Neutrophil (primary cell): ENCODE measurements around the gene AP1S2.

Experiments
- H3K27ac ChIP-seq: fragments of 200-600 bp; sonication (generic); 2 replicates; pipeline ENCODE4 v1.5.1; 2016; ENCODE audit warnings: mild to moderate bottlenecking, moderate library complexity
- H3K27me3 ChIP-seq: fragments of 200-600 bp; sonication (generic); 2 replicates; pipeline ENCODE4 v1.6.0; 2016; ENCODE audit warnings: mild to moderate bottlenecking
- H3K36me3 ChIP-seq: fragments of 200-600 bp; sonication (generic); 2 replicates; pipeline ENCODE4 v1.5.1; 2017
- H3K4me1 ChIP-seq, 2 experiments: fragments of 200-600 bp in 1 of 2; sonication (generic) in 1 of 2; 1 replicate in 1 of 2; 2 replicates in 1 of 2; pipeline versions ENCODE4 v1.5.1 to v1.6.1; 2013 to 2016; ENCODE audit warnings: low read depth in 1 of 2, low read length in 1 of 2, mild to moderate bottlenecking in 1 of 2, moderate library complexity in 1 of 2; ENCODE audit not compliant: control insufficient read depth in 1 of 2, insufficient read depth in 1 of 2
- H3K4me3 ChIP-seq, 2 experiments: fragments of 200-600 bp in 1 of 2; sonication (generic) in 1 of 2; 1 replicate in 1 of 2; 2 replicates in 1 of 2; pipeline ENCODE4 v1.5.1; 2013 to 2016; ENCODE audit warnings: low read depth in 1 of 2, low read length in 1 of 2, mild to moderate bottlenecking in 1 of 2, moderate library complexity in 1 of 2
- H3K9me3 ChIP-seq: fragments of 200-600 bp; sonication (generic); 2 replicates; pipeline ENCODE4 v1.5.1; 2016
- CTCF ChIP-seq: fragments of 200-600 bp; sonication (generic); IDR thresholded peaks from 2 replicates; pipeline ENCODE4 v1.5.1; 2016; ENCODE audit warnings: antibody characterized with exemption

Gene AP1S2

GRCh38 chrX:15808254-15808653 lies 46.4 kb downstream of the AP1S2 start:
- Histone ChIP-seq H3K27ac (no peak overlapping the region), H3K9me3 (no peaks in the 10 kb centered on the region), H3K4me3 (no peak overlapping the region), H3K36me3 (peaks cover 11% of the 10 kb centered on the region), H3K4me1 (peaks cover 27 to 30% of the 10 kb centered on the region in 2 experiments), H3K27me3 (no peaks in the 10 kb centered on the region)
- no peak for TF ChIP-seq CTCF

GRCh38 chrX:15804563-15804962 lies 50.0 kb downstream of the AP1S2 start:
- peaks cover 15 to 18% of the 10 kb centered on the region in 2 experiments for H3K4me1 ChIP-seq
- H3K9me3 ChIP-seq = no peaks in the 10 kb centered on the region
- no peaks in the 10 kb centered on the region for H3K27me3 ChIP-seq
- peak overlapping the region; percentile 88 for H3K27ac ChIP-seq
- H3K36me3 ChIP-seq = peaks cover 3% of the 10 kb centered on the region
- H3K4me3 ChIP-seq = no peak overlapping the region
- TF ChIP-seq CTCF = no peak

- Histone ChIP-seq H3K36me3 (no peaks in the 10 kb centered on the region), H3K4me3 (no peak overlapping the region), H3K4me1 (peaks cover 0 to 4% of the 10 kb centered on the region in 2 experiments), H3K9me3 (no peaks in the 10 kb centered on the region), H3K27me3 (no peaks in the 10 kb centered on the region), H3K27ac (no peak overlapping the region)
- no peak for TF ChIP-seq CTCF
These were observed 56.9 kb downstream of the AP1S2 start for GRCh38 chrX:15797707-15798106.

- Histone ChIP-seq H3K4me3 (peak overlapping the region; percentile 68 to 91), H3K36me3 (no peaks in the 10 kb centered on the region), H3K27ac (peak overlapping the region; percentile 92), H3K4me1 (peaks cover 17 to 35% of the 10 kb centered on the region in 2 experiments), H3K27me3 (no peaks in the 10 kb centered on the region), H3K9me3 (no peaks in the 10 kb centered on the region)
- TF ChIP-seq CTCF = no peak
These were observed 63.8 kb downstream of the AP1S2 start for GRCh38 chrX:15790769-15791290.

- H3K4me3 ChIP-seq = peak within 1 kb of the TSS; percentile 68 to 91
- H3K27me3 ChIP-seq = no peaks in the 10 kb centered on the region
- H3K27ac ChIP-seq = peak within 1 kb of the TSS; percentile 92
- no peaks in the 10 kb centered on the region for H3K36me3 ChIP-seq
- H3K9me3 ChIP-seq = no peaks in the 10 kb centered on the region
- peaks cover 17 to 35% of the 10 kb centered on the region in 2 experiments for H3K4me1 ChIP-seq
- no peak for TF ChIP-seq CTCF
These were observed 64.4 kb downstream of the AP1S2 start, which contains the start of gene ZRSR2 for GRCh38 chrX:15789979-15790768. Gene ZRSR2, plus strand, starts transcription at chrX:15790484. Its CDS starts 12 bp downstream, at chrX:15790496.
